Measurements from ENCODE around the gene CDH5. TPM values are rescaled to one million over a fixed set of nuclear protein-coding genes. Genes with fewer than 3 reads are reported as not detected.

CDH5 gene
- total and polyA plus RNA-seq, 4 donors: 29.9 to 196 (median 81.1) TPM

- Histone ChIP-seq H3K9me3 (ENCODE audit: control insufficient read depth in 4 of 4, insufficient read depth in 3 of 4, low read length in 3 of 4) (peaks cover 0 to 2% (median 0%) of the 10 kb centered on the region in 4 donors), H3K4me3 (no peak overlapping the region), H3K4me1 (ENCODE audit: control insufficient read depth in 5 of 5, insufficient read depth in 5 of 5, low read length in 5 of 5) (peaks cover 0 to 19% (median 11%) of the 10 kb centered on the region in 5 donors), H3K27me3 (ENCODE audit: control insufficient read depth in 3 of 3, insufficient read depth in 3 of 3, low read length in 2 of 3) (no peaks in the 10 kb centered on the region), H3K27ac (ENCODE audit: low read depth in 1 of 2, low read length in 1 of 2) (no peak overlapping the region), H3K9ac (ENCODE audit: insufficient read depth in 1 of 2, low read length in 2 of 2) (no peak overlapping the region), H3K36me3 (ENCODE audit: control insufficient read depth in 4 of 4, insufficient read depth in 4 of 4, low read length in 4 of 4) (no peaks in the 10 kb centered on the region)
- TF ChIP-seq CTCF (IDR thresholded peaks at IDR 0.05; ENCODE audit: control extremely low read depth, extremely low read depth): no peak
- DNase-seq: no peak
- 57 to 70% methylated on average over 8 of the region's 8 CpGs for WGBS, 2 donors
- ATAC-seq (ENCODE audit: insufficient read depth, low FRiP score): no peak
These were observed 11.0 kb upstream of the CDH5 start for GRCh38 chr16:66355526-66355925.

- peak; percentile 83 to 96 (median 93) for DNase-seq
- peaks cover 0 to 19% (median 18%) of the 10 kb centered on the region in 5 donors for H3K4me1 ChIP-seq (ENCODE audit: control insufficient read depth in 5 of 5, insufficient read depth in 5 of 5, low read length in 5 of 5)
- TF ChIP-seq CTCF (IDR thresholded peaks at IDR 0.05; ENCODE audit: control extremely low read depth, extremely low read depth): peak; percentile 64
These were observed 9.0 kb upstream of the CDH5 start for GRCh38 chr16:66357523-66357928.

GRCh38 chr16:66358231-66358630, 8.3 kb upstream of the CDH5 start:
- TF ChIP-seq CTCF (IDR thresholded peaks at IDR 0.05; ENCODE audit: control extremely low read depth, extremely low read depth): no peak
- Histone ChIP-seq H3K9ac (ENCODE audit: insufficient read depth in 1 of 2, low read length in 2 of 2) (no peak overlapping the region), H3K4me1 (ENCODE audit: control insufficient read depth in 5 of 5, insufficient read depth in 5 of 5, low read length in 5 of 5) (peaks cover 0 to 22% (median 15%) of the 10 kb centered on the region in 5 donors), H3K27me3 (ENCODE audit: control insufficient read depth in 3 of 3, insufficient read depth in 3 of 3, low read length in 2 of 3) (no peaks in the 10 kb centered on the region), H3K4me3 (no peak overlapping the region), H3K27ac (ENCODE audit: low read depth in 1 of 2, low read length in 1 of 2) (peak overlapping the region in 1 of 2 donors; percentile 48), H3K36me3 (ENCODE audit: control insufficient read depth in 4 of 4, insufficient read depth in 4 of 4, low read length in 4 of 4) (no peaks in the 10 kb centered on the region), H3K9me3 (ENCODE audit: control insufficient read depth in 4 of 4, insufficient read depth in 3 of 4, low read length in 3 of 4) (no peaks in the 10 kb centered on the region)
- 72 to 95% methylated on average over 1 of the region's 1 CpG for WGBS, 2 donors
- DNase-seq: no peak
- no peak for ATAC-seq (ENCODE audit: insufficient read depth, low FRiP score)

More at GRCh38 chr16:66357523-66357928, 9.0 kb upstream of the CDH5 start:
- H3K27me3 ChIP-seq (ENCODE audit: control insufficient read depth in 3 of 3, insufficient read depth in 3 of 3, low read length in 2 of 3): no peaks in the 10 kb centered on the region
- ATAC-seq (ENCODE audit: insufficient read depth, low FRiP score): no peak
- no peak overlapping the region for H3K27ac ChIP-seq (ENCODE audit: low read depth in 1 of 2, low read length in 1 of 2)
- H3K9ac ChIP-seq (ENCODE audit: insufficient read depth in 1 of 2, low read length in 2 of 2): no peak overlapping the region
- H3K36me3 ChIP-seq (ENCODE audit: control insufficient read depth in 4 of 4, insufficient read depth in 4 of 4, low read length in 4 of 4): no peaks in the 10 kb centered on the region
- no peak overlapping the region for H3K4me3 ChIP-seq
- WGBS, 2 donors: 2 to 6% methylated on average over 5 of the region's 5 CpGs
- H3K9me3 ChIP-seq (ENCODE audit: control insufficient read depth in 4 of 4, insufficient read depth in 3 of 4, low read length in 3 of 4): no peaks in the 10 kb centered on the region

GRCh38 chr16:66359012-66359411, 7.5 kb upstream of the CDH5 start:
- Histone ChIP-seq H3K27me3 (ENCODE audit: control insufficient read depth in 3 of 3, insufficient read depth in 3 of 3, low read length in 2 of 3) (no peaks in the 10 kb centered on the region), H3K27ac (ENCODE audit: low read depth in 1 of 2, low read length in 1 of 2) (peak overlapping the region in 1 of 2 donors; percentile 63), H3K9ac (ENCODE audit: insufficient read depth in 1 of 2, low read length in 2 of 2) (no peak overlapping the region), H3K4me1 (ENCODE audit: control insufficient read depth in 5 of 5, insufficient read depth in 5 of 5, low read length in 5 of 5) (peaks cover 0 to 25% (median 9%) of the 10 kb centered on the region in 5 donors), H3K36me3 (ENCODE audit: control insufficient read depth in 4 of 4, insufficient read depth in 4 of 4, low read length in 4 of 4) (no peaks in the 10 kb centered on the region), H3K9me3 (ENCODE audit: control insufficient read depth in 4 of 4, insufficient read depth in 3 of 4, low read length in 3 of 4) (no peaks in the 10 kb centered on the region), H3K4me3 (no peak overlapping the region)
- ATAC-seq (ENCODE audit: insufficient read depth, low FRiP score) (no peak), DNase-seq (no peak)
- no peak for TF ChIP-seq CTCF (IDR thresholded peaks at IDR 0.05; ENCODE audit: control extremely low read depth, extremely low read depth)
- 57 to 77% methylated on average over 10 of the region's 10 CpGs for WGBS, 2 donors
